ENCODE measurements around the gene CASQ2. TPM values are rescaled to one million over a fixed set of nuclear protein-coding genes. Genes with fewer than 3 reads are reported as not detected.
A peak's percentile ranks its signal among the peaks of the same experiment; 100 is the strongest.

The CASQ2 gene
- total RNA-seq, 2 donors from 2014 or later = 673 to 1,066 TPM

DNA sequence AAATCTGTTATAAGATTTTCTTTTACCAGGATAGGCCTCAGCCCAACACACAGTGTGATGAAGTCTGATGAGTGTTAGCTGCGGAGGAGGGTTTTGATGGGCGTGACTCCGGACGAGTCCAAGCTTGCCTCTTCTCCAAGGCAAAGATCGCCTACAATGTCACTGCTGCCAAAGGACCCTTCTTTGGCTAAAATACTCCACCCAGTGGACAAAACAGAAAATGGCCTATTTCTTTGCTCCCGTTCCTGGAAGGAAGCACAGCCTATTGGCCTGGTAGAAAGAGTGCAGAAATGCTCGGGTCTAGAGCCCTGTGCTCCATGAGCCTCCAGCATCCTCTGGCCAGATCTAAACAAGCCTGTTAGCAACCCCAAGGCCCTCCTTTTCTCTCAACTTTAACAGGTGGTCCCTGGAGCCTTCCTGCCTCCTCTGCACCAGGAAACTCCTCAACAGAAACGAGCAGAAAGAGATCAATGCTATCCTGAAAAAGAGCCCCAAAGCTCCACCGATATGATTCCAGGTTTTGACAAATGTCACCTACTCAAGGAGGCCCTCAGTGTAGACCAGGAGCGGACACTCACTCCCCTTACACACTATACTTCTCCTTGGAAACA, 3.4 kb upstream of the CASQ2 start:
- TF ChIP-seq, protein P1, sequence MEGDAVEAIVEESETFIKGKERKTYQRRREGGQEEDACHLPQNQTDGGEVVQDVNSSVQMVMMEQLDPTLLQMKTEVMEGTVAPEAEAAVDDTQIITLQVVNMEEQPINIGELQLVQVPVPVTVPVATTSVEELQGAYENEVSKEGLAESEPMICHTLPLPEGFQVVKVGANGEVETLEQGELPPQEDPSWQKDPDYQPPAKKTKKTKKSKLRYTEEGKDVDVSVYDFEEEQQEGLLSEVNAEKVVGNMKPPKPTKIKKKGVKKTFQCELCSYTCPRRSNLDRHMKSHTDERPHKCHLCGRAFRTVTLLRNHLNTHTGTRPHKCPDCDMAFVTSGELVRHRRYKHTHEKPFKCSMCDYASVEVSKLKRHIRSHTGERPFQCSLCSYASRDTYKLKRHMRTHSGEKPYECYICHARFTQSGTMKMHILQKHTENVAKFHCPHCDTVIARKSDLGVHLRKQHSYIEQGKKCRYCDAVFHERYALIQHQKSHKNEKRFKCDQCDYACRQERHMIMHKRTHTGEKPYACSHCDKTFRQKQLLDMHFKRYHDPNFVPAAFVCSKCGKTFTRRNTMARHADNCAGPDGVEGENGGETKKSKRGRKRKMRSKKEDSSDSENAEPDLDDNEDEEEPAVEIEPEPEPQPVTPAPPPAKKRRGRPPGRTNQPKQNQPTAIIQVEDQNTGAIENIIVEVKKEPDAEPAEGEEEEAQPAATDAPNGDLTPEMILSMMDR (IDR thresholded peaks at IDR 0.05) = peak; percentile 58 to 83
- Histone ChIP-seq H3K4me1 (peaks cover 0 to 9% of the 10 kb centered on the region in 2 donors), H3K4me3 (peak overlapping the region in 1 of 2 donors; percentile 13), H3K36me3 (no peaks in the 10 kb centered on the region), H3K27ac (peak overlapping the region; percentile 68 to 70), H3K27me3 (no peaks in the 10 kb centered on the region), H3K9me3 (no peaks in the 10 kb centered on the region)
- peak; percentile 77 for DNase-seq (ENCODE audit: low spot score)

DNA sequence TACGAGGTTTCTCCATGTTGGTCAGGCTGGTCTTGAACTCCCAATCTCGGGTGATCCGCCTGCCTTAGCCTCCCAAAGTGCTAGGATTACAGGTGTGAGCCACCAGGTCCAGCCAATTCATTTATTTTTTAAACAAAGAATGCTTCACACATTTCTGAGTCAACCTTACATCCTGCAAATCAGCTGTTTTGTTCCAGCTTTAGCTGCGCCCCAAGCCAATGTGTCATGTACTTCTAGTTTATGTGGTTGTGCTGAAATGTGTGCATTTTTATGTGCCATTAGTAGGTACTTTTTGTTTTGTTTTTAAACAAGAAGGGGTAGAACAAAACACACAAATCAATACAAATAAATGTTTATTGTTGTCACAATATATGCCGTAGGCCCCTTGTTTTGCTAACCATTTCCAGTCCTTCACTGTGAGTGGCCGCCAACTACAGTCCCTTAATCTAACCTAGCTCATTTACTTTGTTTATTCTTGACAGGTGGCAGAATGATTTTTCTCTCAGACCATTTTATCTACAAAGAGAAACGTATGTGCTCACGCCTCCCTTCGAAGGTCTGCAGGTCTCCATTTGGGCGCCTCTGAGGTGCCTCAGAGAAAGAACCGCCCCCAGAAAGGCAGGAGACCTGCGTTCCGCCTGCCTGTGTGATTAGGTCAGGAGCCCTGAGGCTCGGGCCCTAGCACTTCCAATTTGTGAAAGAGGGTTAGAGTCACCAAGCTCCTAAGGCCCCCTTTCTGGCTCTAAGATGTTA, 2.8 kb upstream of the CASQ2 start:
- Histone ChIP-seq H3K27me3 (no peaks in the 10 kb centered on the region), H3K4me3 (peak overlapping the region in 1 of 2 donors; percentile 13), H3K36me3 (no peaks in the 10 kb centered on the region), H3K27ac (peak overlapping the region; percentile 68 to 70), H3K9me3 (no peaks in the 10 kb centered on the region), H3K4me1 (peaks cover 0 to 9% of the 10 kb centered on the region in 2 donors)
- no peak for DNase-seq (ENCODE audit: low spot score)
- TF ChIP-seq, protein P1 (IDR thresholded peaks at IDR 0.05) = no peak

DNA sequence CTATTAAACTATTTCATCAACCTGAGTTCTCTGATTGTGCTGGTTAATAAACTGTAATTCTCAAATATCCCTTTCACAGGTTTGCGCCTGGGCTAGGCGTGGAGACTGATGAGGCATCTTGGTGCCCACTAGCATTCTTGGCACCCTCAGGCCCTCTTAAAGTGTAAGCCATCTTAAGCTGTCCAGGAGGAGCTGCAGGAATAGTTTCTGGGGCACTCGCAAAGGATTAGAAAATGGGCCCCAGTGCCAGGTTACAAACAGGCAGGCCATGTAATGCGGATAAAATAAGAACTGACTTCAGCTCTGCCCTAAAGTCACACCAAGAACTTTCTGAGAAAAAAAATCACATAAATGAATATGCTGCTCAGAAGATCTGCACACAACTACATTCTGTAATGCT, 1.1 kb downstream of the CASQ2 start:
- Histone ChIP-seq H3K4me1 (peaks cover 0 to 26% of the 10 kb centered on the region in 2 donors), H3K4me3 (peak overlapping the region; percentile 54 to 62), H3K36me3 (no peaks in the 10 kb centered on the region), H3K27me3 (no peaks in the 10 kb centered on the region), H3K9me3 (no peaks in the 10 kb centered on the region), H3K27ac (peak overlapping the region; percentile 84 to 90)
- no peak for DNase-seq (ENCODE audit: low spot score)
- TF ChIP-seq, protein P1 (IDR thresholded peaks at IDR 0.05) = no peak

DNA sequence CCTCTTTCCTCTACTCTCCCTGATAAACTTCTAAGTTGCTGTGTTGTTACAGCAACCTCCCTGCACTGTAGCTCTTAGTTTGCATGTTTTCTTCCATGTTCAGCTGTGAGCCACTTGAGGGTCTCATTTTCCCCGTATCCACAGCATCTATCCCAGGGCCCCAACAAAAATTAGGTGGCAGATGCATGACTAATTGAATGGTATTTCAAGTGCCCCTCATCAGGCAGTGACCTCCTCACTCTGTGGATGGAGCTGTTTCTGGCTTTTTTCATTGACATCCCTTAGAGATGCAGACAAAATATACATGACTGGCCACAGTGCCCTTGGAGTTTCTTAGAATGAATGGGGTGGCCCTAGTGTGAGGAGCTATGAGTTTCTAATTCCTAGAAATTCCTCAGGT, 3.4 kb downstream of the CASQ2 start:
- TF ChIP-seq, protein P1 (IDR thresholded peaks at IDR 0.05) = no peak
- Histone ChIP-seq H3K4me3 (peak overlapping the region; percentile 10 to 62), H3K9me3 (no peaks in the 10 kb centered on the region), H3K4me1 (peaks cover 0 to 24% of the 10 kb centered on the region in 2 donors), H3K27me3 (no peaks in the 10 kb centered on the region), H3K36me3 (peaks cover 4% of the 10 kb centered on the region), H3K27ac (peak overlapping the region; percentile 84 to 90)
- DNase-seq (ENCODE audit: low spot score) = no peak

DNA sequence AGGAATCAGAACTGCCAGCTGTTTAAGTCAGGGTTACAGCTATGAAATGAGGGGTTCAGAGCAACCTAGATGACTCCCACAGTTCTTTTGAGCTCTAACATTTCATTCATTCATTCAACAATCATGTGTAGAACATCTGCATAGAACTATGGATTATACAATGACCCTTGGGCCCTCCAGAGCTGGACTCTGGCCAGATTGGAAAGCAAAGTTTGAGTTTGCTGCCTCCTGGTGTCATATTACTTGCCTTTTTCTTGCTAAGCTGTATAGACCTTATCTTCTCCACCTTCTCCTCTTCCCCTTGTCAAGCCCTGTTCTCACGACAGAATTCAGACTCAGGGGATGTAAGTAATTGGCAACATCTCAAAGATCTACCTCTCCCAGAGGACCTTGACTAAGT, 4.0 kb downstream of the CASQ2 start:
- peak overlapping the region; percentile 10 to 62 for H3K4me3 ChIP-seq
- no peaks in the 10 kb centered on the region for H3K27me3 ChIP-seq
- H3K27ac ChIP-seq = peak overlapping the region; percentile 84 to 90
- TF ChIP-seq, protein P1 (IDR thresholded peaks at IDR 0.05) = peak; percentile 14 to 61
- H3K4me1 ChIP-seq = peaks cover 0 to 24% of the 10 kb centered on the region in 2 donors
- no peak for DNase-seq (ENCODE audit: low spot score)
- peaks cover 10% of the 10 kb centered on the region for H3K36me3 ChIP-seq
- H3K9me3 ChIP-seq = no peaks in the 10 kb centered on the region
